ENCODE measurements around the gene AHSA1. TPM values are rescaled to one million over a fixed set of nuclear protein-coding genes. Genes with fewer than 3 reads are reported as not detected.
"Not testable (repeated sequence)": the region's sequence is repeated elsewhere in the genome, so short reads cannot be mapped to it uniquely, and the experiment has no call there.

Gene AHSA1
- total RNA-seq (100 to 1,000 TPM in 3 of 4 donors, 10 to 100 TPM in 1; 98.5 to 120 (median 104) TPM), polyA plus RNA-seq (100 to 1,000 TPM in 2 of 3 donors, 10 to 100 TPM in 1; 82.3 to 114 (median 100) TPM)

DNA sequence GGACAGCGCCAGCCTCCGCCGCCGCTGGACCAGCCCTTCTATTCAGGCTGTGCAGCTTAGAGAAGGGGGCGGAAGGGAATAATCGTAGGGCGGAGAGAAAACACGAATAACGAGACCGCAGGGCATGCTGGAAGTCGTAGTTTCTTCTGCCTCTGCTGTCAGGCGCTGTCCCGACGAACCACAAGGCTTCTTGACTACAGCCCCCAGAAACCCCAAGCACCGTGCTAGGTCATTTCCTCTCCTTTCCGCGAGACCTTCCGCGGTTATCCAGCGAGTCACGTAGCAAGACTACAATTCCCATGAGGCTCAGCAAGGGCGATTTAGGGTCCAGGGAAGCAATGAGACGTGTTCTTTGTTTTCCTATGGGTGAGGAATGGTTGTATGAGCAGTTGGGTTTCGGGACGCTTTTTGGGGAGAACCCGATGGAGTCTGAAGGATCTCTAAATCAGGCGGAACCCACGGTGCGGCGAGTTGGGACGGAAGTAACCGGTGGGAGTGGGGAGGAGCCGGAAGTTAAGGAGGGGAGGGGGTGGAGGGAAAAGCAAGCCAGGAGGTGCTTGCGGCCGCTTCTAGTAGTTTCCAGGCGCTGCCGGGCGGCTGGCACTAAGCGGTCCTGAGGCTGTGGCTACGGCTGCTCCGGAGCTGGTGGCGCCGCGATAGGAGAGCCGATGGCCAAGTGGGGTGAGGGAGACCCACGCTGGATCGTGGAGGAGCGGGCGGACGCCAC is at the start of gene AHSA1, which contains the start of gene VIPAS39:
TSS of gene AHSA1 (plus strand) at position 572 of the 727 bp plus-strand sequence. CDS start at position 669, 97 bp downstream.
TSS of gene VIPAS39 (minus strand) at position 80 of the 727 bp plus-strand sequence. CDS start 3,499 bp downstream, outside the sequence.
- peak; percentile 98 for DNase-seq
- no peaks in the 10 kb centered on the region for H3K9me3 ChIP-seq
- H3K36me3 ChIP-seq: peaks cover 23 to 43% (median 32%) of the 10 kb centered on the region in 4 donors
- intact Hi-C loops (cut with DNase I): loop anchor here (1.0 to 5.0 kb wide), 6 partner anchors 81 to 305 kb away; partner anchors contain the start of genes ALKBH1, GSTZ1, POMT2 and SAMD15
- peak within 1 kb of the TSS; percentile 85 to 96 (median 90) for H3K27ac ChIP-seq
- 0% methylated on average over 50 of the region's 50 CpGs for WGBS, 2 donors
- H3K27me3 ChIP-seq: no peaks in the 10 kb centered on the region
- peaks cover 0 to 32% (median 20%) of the 10 kb centered on the region in 4 donors for H3K4me1 ChIP-seq
- H3K4me3 ChIP-seq: peak within 1 kb of the TSS; percentile 61 to 90 (median 84)
- TF ChIP-seq EP300 (IDR thresholded peaks at IDR 0.05) (no peak), CTCF (IDR thresholded peaks at IDR 0.05) (no peak), POLR2A (IDR thresholded peaks at IDR 0.05) (peak; percentile 52 to 71), POLR2AphosphoS5 (IDR thresholded peaks at IDR 0.05) (peak; percentile 76 to 91 (median 89))

DNA sequence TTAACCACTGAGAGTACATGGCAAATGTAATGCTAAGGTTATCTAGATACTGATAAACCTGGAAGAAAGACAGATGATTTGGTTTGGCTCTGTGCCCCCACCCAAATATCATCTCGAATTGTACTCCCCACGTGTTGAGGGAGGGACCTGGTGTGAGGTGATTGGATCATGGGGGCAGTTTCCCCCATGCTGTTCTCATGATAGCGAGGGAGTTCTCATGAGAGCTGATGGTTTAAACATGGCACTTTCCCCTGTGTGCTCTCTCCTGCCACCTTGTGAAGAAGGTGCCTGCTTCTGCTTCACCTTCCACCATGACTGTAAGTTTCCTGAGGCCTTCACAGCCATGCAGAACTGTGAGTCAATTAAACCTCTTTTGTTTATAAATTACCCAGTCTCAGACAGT is 48.8 kb upstream of the AHSA1 start:
- Histone ChIP-seq H3K4me3 (no peak overlapping the region), H3K36me3 (no peaks in the 10 kb centered on the region), H3K4me1 (no peaks in the 10 kb centered on the region), H3K27me3 (no peaks in the 10 kb centered on the region), H3K9me3 (no peaks in the 10 kb centered on the region), H3K27ac (no peak overlapping the region)
- intact Hi-C loops (cut with DNase I): no loop called here
- no peak for DNase-seq
- TF ChIP-seq CTCF (IDR thresholded peaks at IDR 0.05): no peak
- TF ChIP-seq EP300 (IDR thresholded peaks at IDR 0.05): no peak
- TF ChIP-seq POLR2A (IDR thresholded peaks at IDR 0.05): no peak
- no peak for TF ChIP-seq POLR2AphosphoS5 (IDR thresholded peaks at IDR 0.05)
- WGBS, 2 donors: 39 to 70% methylated on average over 3 of the region's 3 CpGs

DNA sequence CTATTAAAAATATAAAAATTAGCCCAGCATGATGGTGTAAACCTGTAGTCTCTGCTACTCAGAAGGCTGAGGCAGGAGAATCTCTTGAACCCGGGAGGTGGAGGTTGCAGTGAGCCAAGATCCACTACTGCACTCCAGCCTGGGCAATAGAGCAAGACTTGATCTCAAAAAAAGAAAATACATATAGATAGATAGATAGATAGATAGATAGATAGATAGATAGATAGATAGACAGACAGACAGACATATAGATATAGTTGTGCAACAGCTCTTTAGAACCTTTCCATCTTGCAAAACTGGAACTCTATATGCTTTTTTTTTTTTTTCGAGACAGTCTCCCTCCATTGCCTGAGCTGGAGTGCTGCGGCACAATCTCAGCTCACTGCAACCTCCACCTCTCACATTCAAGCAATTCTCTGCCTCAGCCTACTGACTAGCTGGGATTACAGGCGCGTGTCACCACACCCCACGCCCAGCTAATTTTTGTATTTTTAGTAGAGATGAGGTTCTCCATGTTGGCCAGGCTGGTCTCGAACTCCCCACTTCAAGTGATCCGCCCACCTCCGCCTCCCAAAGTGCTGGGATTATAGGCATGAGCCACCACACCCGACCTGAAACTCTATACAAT is 42.4 kb upstream of the AHSA1 start:
- DNase-seq; H3K4me3 ChIP-seq; H3K27me3 ChIP-seq; intact Hi-C loops (cut with DNase I); H3K4me1 ChIP-seq; H3K36me3 ChIP-seq; H3K27ac ChIP-seq: not testable (repeated sequence)
- 91 to 96% methylated on average over 10 of the region's 10 CpGs for WGBS, 2 donors
- peaks cover 0 to 13% (median 4%) of the 10 kb centered on the region in 4 donors for H3K9me3 ChIP-seq

GRCh38 chr14:77416098-77416497 is 41.8 kb upstream of the AHSA1 start:
- H3K27me3 ChIP-seq; H3K4me1 ChIP-seq; H3K27ac ChIP-seq; H3K36me3 ChIP-seq; H3K4me3 ChIP-seq; intact Hi-C loops (cut with DNase I); DNase-seq: not testable (repeated sequence)
- peaks cover 0 to 13% (median 4%) of the 10 kb centered on the region in 4 donors for H3K9me3 ChIP-seq
- 89 to 97% methylated on average over 2 of the region's 3 CpGs for WGBS, 2 donors

DNA sequence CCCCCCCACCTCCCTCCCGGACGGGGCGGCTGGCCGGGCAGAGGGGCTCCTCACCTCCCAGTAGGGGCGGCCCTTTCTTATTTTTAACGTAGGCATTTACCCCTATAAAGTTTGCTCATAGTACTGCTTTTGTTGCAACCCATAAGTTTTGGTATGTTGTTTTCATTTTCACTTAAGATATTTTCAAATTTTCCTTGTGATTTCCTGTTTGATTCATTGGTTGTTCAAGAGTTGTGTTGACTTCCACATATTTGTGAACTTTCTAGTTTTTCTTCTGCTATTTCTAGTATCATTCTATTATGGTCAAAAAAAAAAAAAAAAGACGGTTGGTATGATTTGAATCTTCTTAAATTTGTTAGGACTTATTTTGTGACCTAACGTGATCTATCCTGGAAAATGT is 41.1 kb upstream of the AHSA1 start:
- intact Hi-C loops (cut with DNase I): no loop called here
- DNase-seq: no peak
- H3K9me3 ChIP-seq: peaks cover 0 to 13% (median 4%) of the 10 kb centered on the region in 4 donors
- peaks cover 0 to 6% (median 2%) of the 10 kb centered on the region in 4 donors for H3K36me3 ChIP-seq
- H3K4me1 ChIP-seq: no peaks in the 10 kb centered on the region
- H3K4me3 ChIP-seq: no peak overlapping the region
- TF ChIP-seq EP300 (IDR thresholded peaks at IDR 0.05): no peak
- TF ChIP-seq POLR2AphosphoS5 (IDR thresholded peaks at IDR 0.05): no peak
- TF ChIP-seq CTCF (IDR thresholded peaks at IDR 0.05): no peak
- no peak for TF ChIP-seq POLR2A (IDR thresholded peaks at IDR 0.05)
- H3K27me3 ChIP-seq: no peaks in the 10 kb centered on the region
- 94% methylated on average over 8 of the region's 8 CpGs for WGBS, 2 donors
- no peak overlapping the region for H3K27ac ChIP-seq

All from sigmoid colon (tissue), 7 donors.